Measurements from ENCODE around the gene KMT5C. TPM values are rescaled to one million over a fixed set of nuclear protein-coding genes. Genes with fewer than 3 reads are reported as not detected.

The KMT5C gene
- total RNA-seq, 2 donors from 2014 or later: 10.2 to 25.2 TPM

GRCh38 chr19:55373993-55374757 is 34.5 kb downstream of the KMT5C start:
- no peak overlapping the region for H3K27ac ChIP-seq
- no peaks in the 10 kb centered on the region for H3K9me3 ChIP-seq
- no peak for TF ChIP-seq CTCF (IDR thresholded peaks at IDR 0.05)
- DNase-seq (ENCODE audit: low spot score): no peak
- ATAC-seq (ENCODE audit: insufficient number of reproducible peaks, low FRiP score, low read depth): no peak
- H3K4me1 ChIP-seq (ENCODE audit: control insufficient read depth in 1 of 2, low read depth in 2 of 2): peaks cover 0 to 6% of the 10 kb centered on the region in 2 donors
- peaks cover 14% of the 10 kb centered on the region for H3K27me3 ChIP-seq (replicated peaks; ENCODE audit: insufficient read depth)
- no peaks in the 10 kb centered on the region for H3K36me3 ChIP-seq
- no peak overlapping the region for H3K4me3 ChIP-seq

- Histone ChIP-seq H3K27ac (no peak within 1 kb of the TSS), H3K36me3 (no peaks in the 10 kb centered on the region), H3K27me3 (replicated peaks; ENCODE audit: insufficient read depth) (peaks cover 8% of the 10 kb centered on the region), H3K4me3 (no peak within 1 kb of the TSS), H3K4me1 (ENCODE audit: control insufficient read depth in 1 of 2, low read depth in 2 of 2) (no peaks in the 10 kb centered on the region), H3K9me3 (no peaks in the 10 kb centered on the region)
- no peak for DNase-seq (ENCODE audit: low spot score)
- ATAC-seq (ENCODE audit: insufficient number of reproducible peaks, low FRiP score, low read depth): no peak
- TF ChIP-seq CTCF (IDR thresholded peaks at IDR 0.05): no peak
These were observed 36.7 kb downstream of the KMT5C start, which contains the start of gene TMEM190 for GRCh38 chr19:55376241-55376933. Gene TMEM190, plus strand, starts transcription at chr19:55376826. Its CDS starts 28 bp downstream, at chr19:55376854.

GRCh38 chr19:55377356-55378131 is 37.9 kb downstream of the KMT5C start:
- Histone ChIP-seq H3K9me3 (no peaks in the 10 kb centered on the region), H3K36me3 (no peaks in the 10 kb centered on the region), H3K4me3 (no peak overlapping the region), H3K4me1 (ENCODE audit: control insufficient read depth in 1 of 2, low read depth in 2 of 2) (no peaks in the 10 kb centered on the region), H3K27ac (no peak overlapping the region), H3K27me3 (replicated peaks; ENCODE audit: insufficient read depth) (peaks cover 8% of the 10 kb centered on the region)
- ATAC-seq (ENCODE audit: insufficient number of reproducible peaks, low FRiP score, low read depth) (no peak), DNase-seq (ENCODE audit: low spot score) (no peak)
- TF ChIP-seq CTCF (IDR thresholded peaks at IDR 0.05): no peak

- no peaks in the 10 kb centered on the region for H3K36me3 ChIP-seq
- peaks cover 8% of the 10 kb centered on the region for H3K27me3 ChIP-seq (replicated peaks; ENCODE audit: insufficient read depth)
- ATAC-seq (ENCODE audit: insufficient number of reproducible peaks, low FRiP score, low read depth): no peak
- TF ChIP-seq CTCF (IDR thresholded peaks at IDR 0.05): no peak
- no peaks in the 10 kb centered on the region for H3K9me3 ChIP-seq
- peaks cover 4 to 5% of the 10 kb centered on the region in 2 donors for H3K4me1 ChIP-seq (ENCODE audit: control insufficient read depth in 1 of 2, low read depth in 2 of 2)
- DNase-seq (ENCODE audit: low spot score): no peak
- H3K4me3 ChIP-seq: no peak overlapping the region
- no peak overlapping the region for H3K27ac ChIP-seq
These were observed 39.5 kb downstream of the KMT5C start for GRCh38 chr19:55379174-55379573.

GRCh38 chr19:55382013-55382412 is 42.3 kb downstream of the KMT5C start:
- DNase-seq (ENCODE audit: low spot score): no peak
- H3K4me3 ChIP-seq: no peak overlapping the region
- TF ChIP-seq CTCF (IDR thresholded peaks at IDR 0.05): no peak
- no peak overlapping the region for H3K27ac ChIP-seq
- no peak for ATAC-seq (ENCODE audit: insufficient number of reproducible peaks, low FRiP score, low read depth)
- peaks cover 18 to 24% of the 10 kb centered on the region in 2 donors for H3K4me1 ChIP-seq (ENCODE audit: control insufficient read depth in 1 of 2, low read depth in 2 of 2)
- no peaks in the 10 kb centered on the region for H3K27me3 ChIP-seq (replicated peaks; ENCODE audit: insufficient read depth)
- H3K9me3 ChIP-seq: no peaks in the 10 kb centered on the region
- H3K36me3 ChIP-seq: no peaks in the 10 kb centered on the region

Data from thoracic aorta (tissue), 2 donors.